Mesothelial cell of epicardium (in vitro differentiated cells): ENCODE data around the gene MANSC1. TPM values are rescaled to one million over a fixed set of nuclear protein-coding genes. Genes with fewer than 3 reads are reported as not detected.
A peak's percentile ranks its signal among the peaks of the same experiment; 100 is the strongest.

Experiments
- DNase-seq, 2 experiments: peaks; one replicate each; pipeline ENCODE4 v3.0.0; 2021; ENCODE audit warnings: low spot score in 2 of 2; ENCODE audit not compliant: unreplicated experiment in 2 of 2
- H3K27ac Mint-ChIP-seq: 2 replicates; pipeline ENCODE4 v1.8.0; 2021; ENCODE audit warnings: mixed read lengths
- H3K27me3 Mint-ChIP-seq: 2 replicates; pipeline ENCODE4 v1.8.0; 2021; ENCODE audit warnings: low read depth, mixed read lengths
- H3K36me3 Mint-ChIP-seq: 2 replicates; pipeline ENCODE4 v1.8.0; 2021; ENCODE audit warnings: mixed read lengths
- H3K4me1 Mint-ChIP-seq: 2 replicates; pipeline ENCODE4 v1.8.0; 2021; ENCODE audit warnings: mixed read lengths
- H3K4me3 Mint-ChIP-seq: 2 replicates; pipeline ENCODE4 v1.8.0; 2021; ENCODE audit warnings: mild to moderate bottlenecking, moderate library complexity, mixed read lengths
- H3K9me3 Mint-ChIP-seq: 2 replicates; pipeline ENCODE4 v1.8.0; 2021; ENCODE audit warnings: mixed read lengths
- CTCF ChIP-seq: fragments of 200-600 bp; sonication (generic); IDR thresholded peaks from one replicate; pipeline ENCODE4 v1.5.0; 2021; ENCODE audit warnings: antibody characterized with exemption; ENCODE audit not compliant: unreplicated experiment
- total RNA-seq: library from RNA; stranded (reverse); gene quantifications from 3 replicates; pipeline ENCODE4 v1.2.1, GENCODE V29; 2021

MANSC1 gene
- total RNA-seq, 1 donor from 2014 or later: 16.6 TPM

GRCh38 chr12:12358528-12358927 lies 8.5 kb upstream of the MANSC1 start:
- no peaks in the 10 kb centered on the region for H3K27me3 Mint-ChIP-seq
- peak overlapping the region; percentile 95 for H3K27ac Mint-ChIP-seq
- H3K9me3 Mint-ChIP-seq: no peaks in the 10 kb centered on the region
- H3K36me3 Mint-ChIP-seq: no peaks in the 10 kb centered on the region
- TF ChIP-seq CTCF: no peak
- no peak overlapping the region for H3K4me3 Mint-ChIP-seq
- no peak for DNase-seq
- peaks cover 13% of the 10 kb centered on the region for H3K4me1 Mint-ChIP-seq

- Mint-ChIP-seq H3K27ac (peak overlapping the region; percentile 95), H3K9me3 (no peaks in the 10 kb centered on the region), H3K27me3 (no peaks in the 10 kb centered on the region), H3K36me3 (no peaks in the 10 kb centered on the region), H3K4me3 (peak overlapping the region; percentile 83), H3K4me1 (peaks cover 13% of the 10 kb centered on the region)
- no peak for DNase-seq
- no peak for TF ChIP-seq CTCF
Observed at GRCh38 chr12:12357719-12358461, 7.8 kb upstream of the MANSC1 start.

GRCh38 chr12:12356896-12357718 lies 7.1 kb upstream of the MANSC1 start, which contains the start of gene BORCS5:
BORCS5 (plus strand) TSS chr12:12357078; CDS start chr12:12357452, 374 bp downstream.
- H3K36me3 Mint-ChIP-seq: no peaks in the 10 kb centered on the region
- H3K27me3 Mint-ChIP-seq: no peaks in the 10 kb centered on the region
- no peaks in the 10 kb centered on the region for H3K9me3 Mint-ChIP-seq
- peak within 1 kb of the TSS; percentile 83 for H3K4me3 Mint-ChIP-seq
- no peak for TF ChIP-seq CTCF
- DNase-seq: peak; percentile 80 to 89
- peak within 1 kb of the TSS; percentile 95 for H3K27ac Mint-ChIP-seq
- H3K4me1 Mint-ChIP-seq: peaks cover 13% of the 10 kb centered on the region

GRCh38 chr12:12356467-12356895 lies 6.4 kb upstream of the MANSC1 start:
- H3K36me3 Mint-ChIP-seq: no peaks in the 10 kb centered on the region
- peak overlapping the region; percentile 95 for H3K27ac Mint-ChIP-seq

GRCh38 chr12:12353807-12354206 lies 3.8 kb upstream of the MANSC1 start:
- no peaks in the 10 kb centered on the region for H3K27me3 Mint-ChIP-seq
- H3K36me3 Mint-ChIP-seq: no peaks in the 10 kb centered on the region

More at GRCh38 chr12:12356467-12356895, 6.4 kb upstream of the MANSC1 start:
- H3K27me3 Mint-ChIP-seq: no peaks in the 10 kb centered on the region
- no peaks in the 10 kb centered on the region for H3K9me3 Mint-ChIP-seq
- H3K4me3 Mint-ChIP-seq: peak overlapping the region; percentile 83
- TF ChIP-seq CTCF: no peak
- DNase-seq: no peak
- H3K4me1 Mint-ChIP-seq: peaks cover 13% of the 10 kb centered on the region

More at GRCh38 chr12:12353807-12354206, 3.8 kb upstream of the MANSC1 start:
- TF ChIP-seq CTCF: no peak
- no peak overlapping the region for H3K27ac Mint-ChIP-seq
- H3K4me1 Mint-ChIP-seq: peaks cover 23% of the 10 kb centered on the region
- H3K9me3 Mint-ChIP-seq: no peaks in the 10 kb centered on the region
- no peak for DNase-seq
- no peak overlapping the region for H3K4me3 Mint-ChIP-seq
